HepG2 (cell line): ENCODE measurements around the gene POU2F2. TPM values are rescaled to one million over a fixed set of nuclear protein-coding genes. Genes with fewer than 3 reads are reported as not detected.

Experiments used
- ATAC-seq: fragments of 200-7000 bp; cut with Tn5 transposase; 3 replicates; pipeline ENCODE4 v1.9.1; 2020; ENCODE audit warnings: mild to moderate bottlenecking, moderate library complexity
- BruUV-seq: library from RNA; stranded (reverse); fragments of 400-500 nt; replicated peaks from 2 replicates; lab custom pipeline; 2021; lab: Mats Ljungman, UMichigan
- CTCF ChIA-PET: fragments of 300-600 bp; formaldehyde crosslinking; extraction: SDS; loops from one replicate; lab custom pipeline; 2021; ENCODE audit warnings: low total read pairs, inconsistent platforms, low intra/inter-chr PET ratio; lab: Yijun Ruan, JAX
- POLR2A ChIA-PET: fragments of 350-600 bp; sonication (Branson Sonifier 250); formaldehyde crosslinking; loops from one replicate; lab custom pipeline; 2020; ENCODE audit warnings: antibody characterized with exemption, inconsistent platforms; lab: Yijun Ruan, JAX
- DNase-seq: peaks from one replicate; pipeline ENCODE4 v3.0.0-alpha.2; 2015; ENCODE audit warnings: low spot score
- FAIRE-seq: peaks from 3 replicates; lab custom pipeline; 2011; peaks lifted over from hg19 to GRCh38; lab: Jason Lieb, UNC
- H2AFZ ChIP-seq: one replicate; pipeline ENCODE4 v1.6.1; 2011; ENCODE audit warnings: low read length, inconsistent platforms
- H3K27ac ChIP-seq: fragments of 300-600 bp; 3 replicates; pipeline ENCODE4 v1.8.0; 2011; ENCODE audit warnings: mixed run types, mild to moderate bottlenecking, mixed read lengths, low read length, inconsistent platforms; ENCODE audit not compliant: insufficient read depth; ENCODE audit errors: extremely low read length
- H3K27me3 ChIP-seq, 2 experiments: fragments of 200-600 bp in 1 of 2; 2 replicates in 1 of 2; 3 replicates in 1 of 2; pipeline versions ENCODE4 v1.6.0 to v1.8.0; 2011; ENCODE audit warnings: low read length in 2 of 2, mild to moderate bottlenecking in 2 of 2, moderate library complexity in 2 of 2, inconsistent platforms in 1 of 2; ENCODE audit not compliant: insufficient read depth in 2 of 2, control insufficient read depth in 1 of 2
- H3K36me3 ChIP-seq, 2 experiments: fragments of 200-600 bp in 1 of 2; replicated peaks in 1 of 2; 2 replicates in 1 of 2; 3 replicates in 1 of 2; pipeline versions ENCODE4 v1.5.1 to v1.8.0; 2011; ENCODE audit warnings: low read length in 2 of 2, inconsistent platforms in 1 of 2; ENCODE audit not compliant: insufficient read depth in 2 of 2, control insufficient read depth in 1 of 2
- H3K4me1 ChIP-seq: 2 replicates; pipeline ENCODE4 v1.5.1; 2012; ENCODE audit warnings: low read length, inconsistent platforms; ENCODE audit not compliant: insufficient read depth
- H3K4me2 ChIP-seq: 2 replicates; pipeline ENCODE4 v1.6.0; 2011; ENCODE audit warnings: low read depth, low read length, inconsistent platforms
- H3K4me3 ChIP-seq, 3 experiments: fragments of 200-600 bp in 1 of 3; sonication (generic), shearing (Covaris generic) in 1 of 3; replicated peaks in 1 of 3; 2 replicates each; pipeline ENCODE4 v1.5.1; 2011 to 2016; ENCODE audit warnings: low read length in 3 of 3, inconsistent platforms in 2 of 3, low read depth in 2 of 3, mild to moderate bottlenecking in 2 of 3, control low read depth in 1 of 3, mixed read lengths in 1 of 3; ENCODE audit not compliant: insufficient read depth in 1 of 3
- H3K79me2 ChIP-seq: one replicate; pipeline ENCODE4 v1.6.1; 2011; ENCODE audit warnings: low read length, inconsistent platforms; ENCODE audit not compliant: insufficient read depth
- H3K9ac ChIP-seq: 2 replicates; pipeline ENCODE4 v1.6.0; 2011; ENCODE audit warnings: mild to moderate bottlenecking, low read depth, low read length, inconsistent platforms; ENCODE audit not compliant: insufficient read depth
- H3K9me3 ChIP-seq: 2 replicates; pipeline ENCODE4 v1.5.1; 2012; ENCODE audit warnings: mild to moderate bottlenecking, low read length
- H4K20me1 ChIP-seq: 2 replicates; pipeline ENCODE4 v1.6.0; 2011; ENCODE audit warnings: inconsistent platforms, mild to moderate bottlenecking, low read length, moderate library complexity; ENCODE audit not compliant: insufficient read depth
- BCLAF1 ChIP-seq: fragments of 450-650 bp; IDR thresholded peaks from 2 replicates; pipeline ENCODE4 v1.6.1; 2017; ENCODE audit warnings: mild to moderate bottlenecking
- CEBPG ChIP-seq: IDR thresholded peaks from 2 replicates; pipeline ENCODE4 v1.6.1; 2016
- FOSL1 ChIP-seq: sonication (generic); formaldehyde crosslinking; IDR thresholded peaks from 2 replicates; pipeline ENCODE4 v1.9.0; 2021; ENCODE audit warnings: missing genetic modification reagents, borderline replicate concordance
- HNF4A ChIP-seq: sonication (generic); formaldehyde crosslinking; IDR thresholded peaks from 2 replicates; pipeline ENCODE4 v1.4.0; 2020; ENCODE audit warnings: missing genetic modification reagents
- MTA1 ChIP-seq: sonication (generic); formaldehyde crosslinking; IDR thresholded peaks from 2 replicates; pipeline ENCODE4 v1.4.0; 2020; ENCODE audit warnings: missing genetic modification reagents, mild to moderate bottlenecking, borderline replicate concordance
- MYNN ChIP-seq: sonication (generic); formaldehyde crosslinking; IDR thresholded peaks from 2 replicates; pipeline ENCODE4 v1.4.0; 2020; ENCODE audit warnings: mild to moderate bottlenecking, low read depth, missing genetic modification reagents
- PRMT3 ChIP-seq: sonication (generic); formaldehyde crosslinking; IDR thresholded peaks from 2 replicates; pipeline ENCODE4 v1.8.1; 2022; ENCODE audit warnings: low read depth, mild to moderate bottlenecking, moderate library complexity, missing genetic modification reagents, borderline replicate concordance
- RBAK ChIP-seq: sonication (generic); formaldehyde crosslinking; IDR thresholded peaks from 2 replicates; pipeline ENCODE4 v1.5.1; 2020; ENCODE audit warnings: mild to moderate bottlenecking, missing genetic modification reagents
- RFXAP ChIP-seq: sonication (generic); formaldehyde crosslinking; IDR thresholded peaks from 2 replicates; pipeline ENCODE4 v1.4.0; 2020; ENCODE audit warnings: missing genetic modification reagents, borderline replicate concordance
- SPEN ChIP-seq: sonication (generic); formaldehyde crosslinking; IDR thresholded peaks from 2 replicates; pipeline ENCODE4 v1.5.1; 2020; ENCODE audit warnings: low read depth, mild to moderate bottlenecking, missing genetic modification reagents
- ZFP1 ChIP-seq: IDR thresholded peaks from 2 replicates; pipeline ENCODE4 v1.6.1; 2016
- ZNF136 ChIP-seq: sonication (generic); formaldehyde crosslinking; IDR thresholded peaks from 2 replicates; pipeline ENCODE4 v1.8.1; 2022; ENCODE audit warnings: low read depth, mild to moderate bottlenecking, moderate library complexity, missing genetic modification reagents
- ZNF740 ChIP-seq: sonication (generic); formaldehyde crosslinking; IDR thresholded peaks from 2 replicates; pipeline ENCODE4 v1.4.0; 2020; ENCODE audit warnings: missing genetic modification reagents
- ZNF770 ChIP-seq: sonication (generic); formaldehyde crosslinking; IDR thresholded peaks from 2 replicates; pipeline ENCODE4 v1.5.0; 2020; ENCODE audit warnings: mild to moderate bottlenecking, missing genetic modification reagents
- ZNF790 ChIP-seq: sonication (generic); formaldehyde crosslinking; IDR thresholded peaks from 2 replicates; pipeline ENCODE4 v1.8.0; 2022; ENCODE audit warnings: missing genetic modification reagents, mild to moderate bottlenecking, borderline replicate concordance
- WGBS: methylation state at CpG from one replicate; pipeline ENCODE4 v1.1.6; 2017; ENCODE audit warnings: low lambda C conversion rate; 5-methylcytosine and 5-hydroxymethylcytosine counted together
- in situ Hi-C: cut with HindIII; loops from 2 replicates; pipeline ENCODE4 v1.10.0; 2017; ENCODE audit warnings: low pct_unique_long_range_greater_than_20kb; ENCODE audit not compliant: extremely low pct_ligation_motif_present
- intact Hi-C: fragments of 100-400 bp; cut with micrococcal nuclease; formaldehyde crosslinking; loops from one replicate; pipeline ENCODE4 v1.10.0; 2022; ENCODE audit not compliant: unreplicated experiment
- polyA plus RNA-seq, 8 experiments: library from polyadenylated mRNA; depleted of rRNA in 3 of 8; stranded (reverse) in 7 of 8; unstranded in 1 of 8; fragments of >200 nt; fragmentation: Illumina TruSeq in 4 of 8; extraction: Trizol in 4 of 8; gene quantifications; 2 replicates each; pipeline versions ENCODE4 v1.2.1 to v1.2.3, GENCODE V29; 2011 to 2016; ENCODE audit warnings: low read depth in 4 of 8, missing spikeins in 1 of 8, mixed read lengths in 1 of 8; ENCODE audit not compliant: insufficient read depth in 1 of 8
- total RNA-seq, 5 experiments: library from RNA; depleted of rRNA; stranded (reverse); fragments of >200 nt; fragmentation: Illumina TruSeq; extraction: Trizol; gene quantifications; 2 replicates each; pipeline ENCODE4 v1.2.3, GENCODE V29; 2016; ENCODE audit warnings: low read depth in 1 of 5

The POU2F2 gene
- total and polyA plus RNA-seq, 2 of the 13 experiments (the other 11 are each of a cell fraction or from before 2014, with no cell fraction given), result 0.09 to 0.17 TPM

- peaks cover 5% of the 10 kb centered on the region; the same call in 1 of the 2 replicates for H3K4me1 ChIP-seq
- no peaks in the 10 kb centered on the region for H3K9me3 ChIP-seq
- no peaks in the 10 kb centered on the region for H3K36me3 ChIP-seq
- H3K79me2 ChIP-seq, result no peaks in the 10 kb centered on the region
- intact Hi-C loops, result no loop called here
- no peak overlapping the region for H2AFZ ChIP-seq
- 5% methylated on average over 16 of the region's 20 CpGs for WGBS
- in situ Hi-C loops, result no loop called here
- H3K27me3 ChIP-seq, result peaks cover 12 to 68% of the 10 kb centered on the region in 2 experiments; a peak in 4 of 5 replicates
- no peak overlapping the region for H3K27ac ChIP-seq
- ChIA-PET POLR2A (no interaction called here), CTCF (no interaction called here)
- ATAC-seq, result no peak
- no peaks in the 10 kb centered on the region for H4K20me1 ChIP-seq
- H3K4me3 ChIP-seq, result no peak overlapping the region
- no peak overlapping the region for H3K9ac ChIP-seq
- BruUV-seq, result no TSS peak
- DNase-seq, result no peak
- no peak for FAIRE-seq
- no peak overlapping the region for H3K4me2 ChIP-seq
- no peak for TF ChIP-seq BCLAF1
- TF ChIP-seq MYNN, result no peak
- TF ChIP-seq FOSL1, result no peak
- no peak for TF ChIP-seq RBAK
- TF ChIP-seq HNF4A (CRISPR knock-in tag), result no peak
- TF ChIP-seq ZNF740, result no peak
- no peak for TF ChIP-seq CEBPG
- no peak for TF ChIP-seq ZNF770 (CRISPR knock-in tag)
- TF ChIP-seq MTA1 (CRISPR knock-in tag), result no peak
- TF ChIP-seq ZFP1 (CRISPR knock-in tag), result no peak
- no peak for TF ChIP-seq PRMT3 (CRISPR knock-in tag)
- TF ChIP-seq SPEN (CRISPR knock-in tag), result no peak
- no peak for TF ChIP-seq RFXAP
- no peak for TF ChIP-seq ZNF136 (CRISPR knock-in tag)
- no peak for TF ChIP-seq ZNF790 (CRISPR knock-in tag)
Observed at GRCh38 chr19:42153672-42154433, 21.6 kb upstream of the POU2F2 start.
